HepG2 (cell line): ENCODE results near the gene TPI1. TPM values are rescaled to one million over a fixed set of nuclear protein-coding genes. Genes with fewer than 3 reads are reported as not detected.
A peak's percentile ranks its signal among the peaks of the same experiment; 100 is the strongest.

Experiments
- ATAC-seq: fragments of 200-7000 bp; cut with Tn5 transposase; 3 replicates; pipeline ENCODE4 v1.9.1; 2020; ENCODE audit warnings: mild to moderate bottlenecking, moderate library complexity
- BruUV-seq: library from RNA; stranded (reverse); fragments of 400-500 nt; replicated peaks from 2 replicates; lab custom pipeline; 2021; lab: Mats Ljungman, UMichigan
- CTCF ChIA-PET: fragments of 300-600 bp; formaldehyde crosslinking; extraction: SDS; loops from one replicate; lab custom pipeline; 2021; ENCODE audit warnings: low total read pairs, inconsistent platforms, low intra/inter-chr PET ratio; lab: Yijun Ruan, JAX
- POLR2A ChIA-PET: fragments of 350-600 bp; sonication (Branson Sonifier 250); formaldehyde crosslinking; loops from one replicate; lab custom pipeline; 2020; ENCODE audit warnings: antibody characterized with exemption, inconsistent platforms; lab: Yijun Ruan, JAX
- DNase-seq: peaks from one replicate; pipeline ENCODE4 v3.0.0-alpha.2; 2015; ENCODE audit warnings: low spot score
- FAIRE-seq: peaks from 3 replicates; lab custom pipeline; 2011; peaks lifted over from hg19 to GRCh38; lab: Jason Lieb, UNC
- H2AFZ ChIP-seq: one replicate; pipeline ENCODE4 v1.6.1; 2011; ENCODE audit warnings: low read length, inconsistent platforms
- H3K27ac ChIP-seq: fragments of 300-600 bp; 3 replicates; pipeline ENCODE4 v1.8.0; 2011; ENCODE audit warnings: mixed run types, mild to moderate bottlenecking, mixed read lengths, low read length, inconsistent platforms; ENCODE audit not compliant: insufficient read depth; ENCODE audit errors: extremely low read length
- H3K27me3 ChIP-seq, 2 experiments: fragments of 200-600 bp in 1 of 2; 2 replicates in 1 of 2; 3 replicates in 1 of 2; pipeline versions ENCODE4 v1.6.0 to v1.8.0; 2011; ENCODE audit warnings: low read length in 2 of 2, mild to moderate bottlenecking in 2 of 2, moderate library complexity in 2 of 2, inconsistent platforms in 1 of 2; ENCODE audit not compliant: insufficient read depth in 2 of 2, control insufficient read depth in 1 of 2
- H3K36me3 ChIP-seq, 2 experiments: fragments of 200-600 bp in 1 of 2; replicated peaks in 1 of 2; 2 replicates in 1 of 2; 3 replicates in 1 of 2; pipeline versions ENCODE4 v1.5.1 to v1.8.0; 2011; ENCODE audit warnings: low read length in 2 of 2, inconsistent platforms in 1 of 2; ENCODE audit not compliant: insufficient read depth in 2 of 2, control insufficient read depth in 1 of 2
- H3K4me1 ChIP-seq: 2 replicates; pipeline ENCODE4 v1.5.1; 2012; ENCODE audit warnings: low read length, inconsistent platforms; ENCODE audit not compliant: insufficient read depth
- H3K4me2 ChIP-seq: 2 replicates; pipeline ENCODE4 v1.6.0; 2011; ENCODE audit warnings: low read depth, low read length, inconsistent platforms
- H3K4me3 ChIP-seq, 3 experiments: fragments of 200-600 bp in 1 of 3; sonication (generic), shearing (Covaris generic) in 1 of 3; replicated peaks in 1 of 3; 2 replicates each; pipeline ENCODE4 v1.5.1; 2011 to 2016; ENCODE audit warnings: low read length in 3 of 3, inconsistent platforms in 2 of 3, low read depth in 2 of 3, mild to moderate bottlenecking in 2 of 3, control low read depth in 1 of 3, mixed read lengths in 1 of 3; ENCODE audit not compliant: insufficient read depth in 1 of 3
- H3K79me2 ChIP-seq: one replicate; pipeline ENCODE4 v1.6.1; 2011; ENCODE audit warnings: low read length, inconsistent platforms; ENCODE audit not compliant: insufficient read depth
- H3K9ac ChIP-seq: 2 replicates; pipeline ENCODE4 v1.6.0; 2011; ENCODE audit warnings: mild to moderate bottlenecking, low read depth, low read length, inconsistent platforms; ENCODE audit not compliant: insufficient read depth
- H3K9me3 ChIP-seq: 2 replicates; pipeline ENCODE4 v1.5.1; 2012; ENCODE audit warnings: mild to moderate bottlenecking, low read length
- H4K20me1 ChIP-seq: 2 replicates; pipeline ENCODE4 v1.6.0; 2011; ENCODE audit warnings: inconsistent platforms, mild to moderate bottlenecking, low read length, moderate library complexity; ENCODE audit not compliant: insufficient read depth
- ISL2 ChIP-seq: sonication (generic); formaldehyde crosslinking; IDR thresholded peaks from 2 replicates; pipeline ENCODE4 v1.5.0; 2020; ENCODE audit warnings: missing genetic modification reagents
- KLF9 ChIP-seq: IDR thresholded peaks from 2 replicates; pipeline ENCODE4 v1.6.1; 2016; ENCODE audit warnings: low read depth
- MAFK ChIP-seq, 2 experiments: IDR thresholded peaks in 1 of 2; conservative IDR thresholded peaks in 1 of 2; 2 replicates each; pipeline ENCODE4 v1.6.1; 2011; ENCODE audit warnings: improper control_type of control experiment in 2 of 2, low read length in 2 of 2
- PITX1 ChIP-seq: sonication (generic); formaldehyde crosslinking; IDR thresholded peaks from 2 replicates; pipeline ENCODE4 v1.5.1; 2020; ENCODE audit warnings: mild to moderate bottlenecking, missing genetic modification reagents
- ZNF121 ChIP-seq: sonication (generic); formaldehyde crosslinking; IDR thresholded peaks from 2 replicates; pipeline ENCODE4 v1.5.0; 2020; ENCODE audit warnings: mild to moderate bottlenecking, missing genetic modification reagents
- ZNF430 ChIP-seq: sonication (generic); formaldehyde crosslinking; IDR thresholded peaks from 2 replicates; pipeline ENCODE4 v1.9.0; 2021; ENCODE audit warnings: mild to moderate bottlenecking, missing genetic modification reagents
- WGBS: methylation state at CpG from one replicate; pipeline ENCODE4 v1.1.6; 2017; ENCODE audit warnings: low lambda C conversion rate; 5-methylcytosine and 5-hydroxymethylcytosine counted together
- in situ Hi-C: cut with HindIII; loops from 2 replicates; pipeline ENCODE4 v1.10.0; 2017; ENCODE audit warnings: low pct_unique_long_range_greater_than_20kb; ENCODE audit not compliant: extremely low pct_ligation_motif_present
- intact Hi-C: fragments of 100-400 bp; cut with micrococcal nuclease; formaldehyde crosslinking; loops from one replicate; pipeline ENCODE4 v1.10.0; 2022; ENCODE audit not compliant: unreplicated experiment
- polyA plus RNA-seq, 8 experiments: library from polyadenylated mRNA; depleted of rRNA in 3 of 8; stranded (reverse) in 7 of 8; unstranded in 1 of 8; fragments of >200 nt; fragmentation: Illumina TruSeq in 4 of 8; extraction: Trizol in 4 of 8; gene quantifications; 2 replicates each; pipeline versions ENCODE4 v1.2.1 to v1.2.3, GENCODE V29; 2011 to 2016; ENCODE audit warnings: low read depth in 4 of 8, missing spikeins in 1 of 8, mixed read lengths in 1 of 8; ENCODE audit not compliant: insufficient read depth in 1 of 8
- total RNA-seq, 5 experiments: library from RNA; depleted of rRNA; stranded (reverse); fragments of >200 nt; fragmentation: Illumina TruSeq; extraction: Trizol; gene quantifications; 2 replicates each; pipeline ENCODE4 v1.2.3, GENCODE V29; 2016; ENCODE audit warnings: low read depth in 1 of 5
- TF ChIP-seq, protein P1 (sequence below): sonication (generic); formaldehyde crosslinking; IDR thresholded peaks from 2 replicates; pipeline ENCODE4 v1.4.0; 2020; ENCODE audit warnings: missing genetic modification reagents; ENCODE audit errors: not compliant biosample characterization

Gene TPI1
- total and polyA plus RNA-seq, 2 of the 13 experiments (the other 11 are each of a cell fraction or from before 2014, with no cell fraction given), result 945 to 2,535 TPM

DNA sequence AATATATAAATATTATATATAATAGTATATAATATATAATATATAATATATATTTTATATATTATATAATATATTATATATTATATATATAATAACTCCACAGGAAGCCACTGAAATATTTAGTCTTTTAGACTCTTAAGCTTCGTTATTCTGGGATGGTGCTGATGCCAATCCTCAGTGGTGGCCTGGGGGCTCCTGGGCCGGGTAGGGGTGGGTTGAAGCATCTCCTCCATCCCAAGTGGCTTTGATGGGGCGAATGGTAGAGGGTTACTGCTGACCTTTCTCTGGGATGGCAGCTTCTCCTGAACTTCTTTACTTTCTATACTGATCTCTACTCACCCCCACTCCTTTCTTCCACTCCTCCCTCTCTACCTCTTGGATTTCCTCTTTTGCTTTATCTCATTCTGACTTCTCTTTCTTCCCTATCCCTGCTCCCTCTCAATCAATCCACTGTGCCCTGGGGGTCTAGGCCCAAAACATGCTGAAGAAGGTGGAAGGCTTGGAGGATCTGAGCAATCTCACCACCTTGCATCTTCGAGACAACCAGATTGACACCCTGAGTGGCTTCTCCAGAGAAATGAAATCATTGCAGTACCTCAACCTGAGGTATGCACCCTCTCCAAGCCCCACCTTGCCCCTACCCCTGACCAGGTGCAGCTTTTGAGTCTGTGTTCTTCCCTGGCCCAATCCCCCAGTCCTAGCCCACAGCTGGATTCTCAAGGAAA, 42.3 kb downstream of the TPI1 start:
- Histone ChIP-seq H4K20me1 (no peaks in the 10 kb centered on the region), H3K4me2 (no peak overlapping the region), H2AFZ (no peak overlapping the region), H3K27ac (no peak overlapping the region), H3K79me2 (peaks cover 2% of the 10 kb centered on the region), H3K9ac (no peak overlapping the region), H3K9me3 (no peaks in the 10 kb centered on the region), H3K4me3 (no peak overlapping the region), H3K4me1 (peaks cover 40% of the 10 kb centered on the region), H3K36me3 (no peaks in the 10 kb centered on the region), H3K27me3 (no peaks in the 10 kb centered on the region)
- intact Hi-C loops, result no loop called here
- TF ChIP-seq KLF9 (CRISPR knock-in tag), result no peak
- no peak for TF ChIP-seq ZNF430 (CRISPR knock-in tag)
- no peak for TF ChIP-seq MAFK (conservative IDR thresholded peaks at IDR 0.05 in 1 of 2, IDR thresholded peaks at IDR 0.05 in 1 of 2; ENCODE audit: low read length in 2 of 2)
- POLR2A ChIA-PET, result interaction anchor here (1.3 kb wide), 1 partner anchor 199 kb away, joined by 3 read pairs; no protein-coding TSS in a partner anchor
- ATAC-seq (no peak), FAIRE-seq (no peak), DNase-seq (no peak)
- in situ Hi-C loops, result no loop called here
- BruUV-seq, result no TSS peak
- WGBS, result 74% methylated on average over 4 of the region's 4 CpGs
- CTCF ChIA-PET, result no interaction called here

DNA sequence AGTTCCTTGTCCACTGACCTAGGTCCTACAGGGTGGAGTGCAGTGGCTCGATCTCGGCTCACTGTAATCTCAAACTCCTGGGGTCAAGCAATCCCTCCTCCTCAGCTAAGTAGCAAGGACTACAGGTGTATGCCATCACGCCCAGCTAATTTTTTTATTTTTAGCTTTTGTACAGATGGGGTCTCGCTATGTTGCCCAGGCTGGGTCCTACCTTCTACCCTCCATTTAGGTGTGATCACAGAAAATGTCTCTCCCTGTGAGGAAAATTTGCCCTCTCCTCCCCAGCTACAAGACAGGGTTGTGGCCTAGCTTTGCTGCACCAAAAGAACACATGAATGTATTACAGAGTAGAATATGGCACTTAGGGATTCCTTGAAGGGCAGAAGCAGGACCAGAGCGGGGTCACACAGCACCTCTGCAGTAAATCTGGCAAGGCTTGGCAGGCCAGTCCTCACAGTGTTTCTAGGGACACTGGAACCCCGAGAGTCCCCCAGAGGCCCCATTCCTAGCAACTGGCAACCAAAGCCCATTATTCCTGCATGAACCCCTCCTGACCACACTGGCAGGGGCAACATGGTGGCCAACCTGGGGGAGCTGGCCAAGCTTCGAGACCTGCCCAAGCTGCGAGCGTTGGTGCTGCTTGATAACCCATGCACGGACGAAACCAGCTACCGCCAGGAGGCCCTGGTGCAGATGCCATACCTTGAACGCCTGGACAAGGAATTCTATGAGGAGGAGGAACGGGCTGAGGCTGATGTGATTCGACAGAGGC, 45.0 kb downstream of the TPI1 start:
- Histone ChIP-seq H3K4me1 (peaks cover 48% of the 10 kb centered on the region), H3K9ac (no peak overlapping the region), H3K79me2 (peaks cover 17% of the 10 kb centered on the region), H3K4me2 (peak overlapping the region; percentile 96; the same call in 1 of the 2 replicates), H2AFZ (no peak overlapping the region), H3K9me3 (no peaks in the 10 kb centered on the region), H3K4me3 (0 out of 6 replicates have a peak overlapping the region, but pooled peaks of 1 of the 3 experiments have one; percentile 77), H3K27ac (no peak overlapping the region), H4K20me1 (no peaks in the 10 kb centered on the region), H3K27me3 (no peaks in the 10 kb centered on the region), H3K36me3 (peaks cover 2 to 11% of the 10 kb centered on the region in 2 experiments; a peak in 3 of 5 replicates)
- ATAC-seq (no peak), DNase-seq (no peak), FAIRE-seq (no peak)
- CTCF ChIA-PET, result no interaction called here
- in situ Hi-C loops, result no loop called here
- intact Hi-C loops, result no loop called here
- POLR2A ChIA-PET, result interaction anchor here (1.5 to 3.1 kb wide), 3 partner anchors 34 to 60 kb away, joined by 5 to 13 read pairs (median 9); partner anchors contain the start of genes SPSB2 and USP5
- TF ChIP-seq, protein P1, sequence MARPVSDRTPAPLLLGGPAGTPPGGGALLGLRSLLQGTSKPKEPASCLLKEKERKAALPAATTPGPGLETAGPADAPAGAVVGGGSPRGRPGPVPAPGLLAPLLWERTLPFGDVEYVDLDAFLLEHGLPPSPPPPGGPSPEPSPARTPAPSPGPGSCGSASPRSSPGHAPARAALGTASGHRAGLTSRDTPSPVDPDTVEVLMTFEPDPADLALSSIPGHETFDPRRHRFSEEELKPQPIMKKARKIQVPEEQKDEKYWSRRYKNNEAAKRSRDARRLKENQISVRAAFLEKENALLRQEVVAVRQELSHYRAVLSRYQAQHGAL (CRISPR knock-in tag), result no peak
- TF ChIP-seq ZNF121 (CRISPR knock-in tag) (0 out of 2 replicates have a peak, but pooled peaks have one; percentile 12), PITX1 (CRISPR knock-in tag) (no peak), ISL2 (CRISPR knock-in tag) (no peak)
- no TSS peak for BruUV-seq
- 90% methylated on average over 14 of the region's 15 CpGs for WGBS
